GF-D8 (cell line): Measurements from ENCODE around the gene GCLM.
"Not testable (repeated sequence)": the region's sequence is repeated elsewhere in the genome, so short reads cannot be mapped to it uniquely, and the experiment has no call there.

Experiments used
- DNase-seq: peaks from one replicate; lab custom pipeline; 2025; lab: John Stamatoyannopoulos, UW

Gene GCLM

GRCh38 chr1:93909146-93910050 is at the start of gene GCLM:
GCLM (minus strand) TSS chr1:93909430; CDS start chr1:93909163, 267 bp downstream.
- DNase-seq = peak; percentile 82

GRCh38 chr1:93958726-93959100 is 49.5 kb upstream of the GCLM start:
- DNase-seq = no peak

GRCh38 chr1:93958032-93958725 is 48.9 kb upstream of the GCLM start:
- DNase-seq = no peak

- DNase-seq = no peak
Observed at GRCh38 chr1:93955765-93956164, 46.5 kb upstream of the GCLM start.

- not testable (repeated sequence) for DNase-seq
Observed at GRCh38 chr1:93947002-93947686, 37.9 kb upstream of the GCLM start.

- no peak for DNase-seq
Observed at GRCh38 chr1:93938461-93939145, 29.4 kb upstream of the GCLM start.

GRCh38 chr1:93937997-93938396 is 28.8 kb upstream of the GCLM start:
- DNase-seq = no peak

GRCh38 chr1:93925206-93925605 is 16.0 kb upstream of the GCLM start:
- no peak for DNase-seq

- no peak for DNase-seq
Observed at GRCh38 chr1:93919780-93920179, 10.6 kb upstream of the GCLM start.

- no peak for DNase-seq
Observed at GRCh38 chr1:93917302-93917701, 8.1 kb upstream of the GCLM start.

GRCh38 chr1:93910880-93911279 is 1.6 kb upstream of the GCLM start:
- DNase-seq = not testable (repeated sequence)

- DNase-seq = no peak
Observed at GRCh38 chr1:93910305-93910704, 1.1 kb upstream of the GCLM start.

GRCh38 chr1:93908394-93909145 is 660 bp downstream of the GCLM start:
- DNase-seq = no peak

- DNase-seq = no peak
Observed at GRCh38 chr1:93907718-93908117, 1.5 kb downstream of the GCLM start.

GRCh38 chr1:93906480-93906879 is 2.8 kb downstream of the GCLM start:
- no peak for DNase-seq

- DNase-seq = no peak
Observed at GRCh38 chr1:93905734-93906133, 3.5 kb downstream of the GCLM start.

GRCh38 chr1:93905051-93905450 is 4.2 kb downstream of the GCLM start:
- DNase-seq = no peak

GRCh38 chr1:93904228-93904627 is 5.0 kb downstream of the GCLM start:
- DNase-seq = peak; percentile 56

- DNase-seq = no peak
Observed at GRCh38 chr1:93900723-93901504, 8.3 kb downstream of the GCLM start.

GRCh38 chr1:93899543-93900207 is 9.6 kb downstream of the GCLM start:
- no peak for DNase-seq
